Stimulated activated naive CD8-positive, alpha-beta T cell treated with anti-CD3 and anti-CD28 coated beads, Interleukin-15, amount 100 ng/mL, for 72 hours (primary cell): Measurements from ENCODE around the gene XXYLT1.

Experiments
- ATAC-seq: fragments of 150-1000 bp; cut with Tn5 transposase; 2 replicates; pipeline ENCODE4 v1.10.0; 2021; ENCODE audit warnings: mild to moderate bottlenecking, moderate library complexity
- DNase-seq, 2 donors: peaks; one replicate each; pipeline ENCODE4 v3.0.0; 2021 to 2022
- H3K27ac Mint-ChIP-seq, 2 donors: one replicate each; pipeline ENCODE4 v1.8.0; 2022; ENCODE audit warnings: mild to moderate bottlenecking in 2 of 2, mixed read lengths in 2 of 2, moderate library complexity in 2 of 2
- H3K27me3 Mint-ChIP-seq: one replicate; pipeline ENCODE4 v1.8.0; 2022; ENCODE audit warnings: mixed read lengths
- H3K4me1 Mint-ChIP-seq: one replicate; pipeline ENCODE4 v1.8.0; 2022; ENCODE audit warnings: mild to moderate bottlenecking, mixed read lengths
- H3K4me3 Mint-ChIP-seq, 2 donors: one replicate each; pipeline ENCODE4 v1.8.0; 2022; ENCODE audit warnings: mild to moderate bottlenecking in 2 of 2, mixed read lengths in 2 of 2, moderate library complexity in 1 of 2
- H3K9me3 Mint-ChIP-seq, 2 donors: one replicate each; pipeline ENCODE4 v1.8.0; 2022; ENCODE audit warnings: mixed read lengths in 2 of 2

The XXYLT1 gene

GRCh38 chr3:195155570-195156241, 115.3 kb downstream of the XXYLT1 start:
- DNase-seq (no peak), ATAC-seq (no peak)
- Mint-ChIP-seq H3K27me3 (no peaks in the 10 kb centered on the region), H3K27ac (peak overlapping the region in 1 of 2 donors; percentile 58), H3K4me3 (no peak overlapping the region), H3K9me3 (no peaks in the 10 kb centered on the region), H3K4me1 (peaks cover 48% of the 10 kb centered on the region)

- Mint-ChIP-seq H3K4me1 (peaks cover 52% of the 10 kb centered on the region), H3K27ac (peak overlapping the region; percentile 61 to 92), H3K27me3 (no peaks in the 10 kb centered on the region), H3K4me3 (peak overlapping the region in 1 of 2 donors; percentile 40), H3K9me3 (no peaks in the 10 kb centered on the region)
- ATAC-seq, result peak; percentile 66
- peak in 1 of 2 donors; percentile 19 for DNase-seq
Measured at GRCh38 chr3:195154793-195155535, 116.0 kb downstream of the XXYLT1 start.

- Mint-ChIP-seq H3K4me1 (peaks cover 56% of the 10 kb centered on the region), H3K27ac (peak overlapping the region; percentile 39 to 92), H3K4me3 (peak overlapping the region in 1 of 2 donors; percentile 40), H3K9me3 (no peaks in the 10 kb centered on the region), H3K27me3 (no peaks in the 10 kb centered on the region)
- ATAC-seq (no peak), DNase-seq (no peak)
Measured at GRCh38 chr3:195154111-195154791, 116.7 kb downstream of the XXYLT1 start.

GRCh38 chr3:195153653-195154052, 117.3 kb downstream of the XXYLT1 start:
- H3K4me1 Mint-ChIP-seq, result peaks cover 62% of the 10 kb centered on the region
- peak overlapping the region in 1 of 2 donors; percentile 36 for H3K4me3 Mint-ChIP-seq
- no peaks in the 10 kb centered on the region for H3K27me3 Mint-ChIP-seq
- DNase-seq (no peak), ATAC-seq (no peak)
- H3K9me3 Mint-ChIP-seq, result no peaks in the 10 kb centered on the region
- no peak overlapping the region for H3K27ac Mint-ChIP-seq

- DNase-seq, result no peak
- H3K4me1 Mint-ChIP-seq, result peaks cover 67% of the 10 kb centered on the region
- H3K4me3 Mint-ChIP-seq, result no peak overlapping the region
Measured at GRCh38 chr3:195153130-195153529, 117.8 kb downstream of the XXYLT1 start.

GRCh38 chr3:195151866-195152541, 119.0 kb downstream of the XXYLT1 start:
- no peak for DNase-seq

More at GRCh38 chr3:195153130-195153529, 117.8 kb downstream of the XXYLT1 start:
- Mint-ChIP-seq H3K27me3 (no peaks in the 10 kb centered on the region), H3K9me3 (no peaks in the 10 kb centered on the region), H3K27ac (no peak overlapping the region)
- ATAC-seq, result no peak

GRCh38 chr3:195151402-195151801, 119.6 kb downstream of the XXYLT1 start:
- no peaks in the 10 kb centered on the region for H3K9me3 Mint-ChIP-seq
- H3K4me3 Mint-ChIP-seq, result no peak overlapping the region
- no peak overlapping the region for H3K27ac Mint-ChIP-seq
- no peak for DNase-seq
- H3K4me1 Mint-ChIP-seq, result peaks cover 68% of the 10 kb centered on the region
- H3K27me3 Mint-ChIP-seq, result no peaks in the 10 kb centered on the region
- no peak for ATAC-seq

More at GRCh38 chr3:195151866-195152541, 119.0 kb downstream of the XXYLT1 start:
- H3K4me1 Mint-ChIP-seq, result peaks cover 68% of the 10 kb centered on the region
- H3K27me3 Mint-ChIP-seq, result no peaks in the 10 kb centered on the region
- no peaks in the 10 kb centered on the region for H3K9me3 Mint-ChIP-seq
- no peak overlapping the region for H3K27ac Mint-ChIP-seq
- H3K4me3 Mint-ChIP-seq, result no peak overlapping the region
- no peak for ATAC-seq

- Mint-ChIP-seq H3K4me3 (peak overlapping the region; percentile 60 to 66), H3K9me3 (no peaks in the 10 kb centered on the region), H3K27me3 (no peaks in the 10 kb centered on the region), H3K4me1 (peaks cover 60% of the 10 kb centered on the region), H3K27ac (peak overlapping the region; percentile 90 to 93)
- ATAC-seq (peak; percentile 67), DNase-seq (peak in 1 of 2 donors; percentile 27)
Measured at GRCh38 chr3:195150181-195151118, 120.5 kb downstream of the XXYLT1 start.

- no peak for ATAC-seq
Measured at GRCh38 chr3:195149292-195150030, 121.5 kb downstream of the XXYLT1 start.

GRCh38 chr3:195148549-195148948, 122.4 kb downstream of the XXYLT1 start:
- ATAC-seq (no peak), DNase-seq (no peak)
- Mint-ChIP-seq H3K4me3 (peak overlapping the region; percentile 83 to 85), H3K9me3 (no peaks in the 10 kb centered on the region), H3K4me1 (peaks cover 48% of the 10 kb centered on the region), H3K27me3 (no peaks in the 10 kb centered on the region), H3K27ac (peak overlapping the region in 1 of 2 donors; percentile 49)

More at GRCh38 chr3:195149292-195150030, 121.5 kb downstream of the XXYLT1 start:
- Mint-ChIP-seq H3K9me3 (no peaks in the 10 kb centered on the region), H3K27ac (no peak overlapping the region), H3K27me3 (no peaks in the 10 kb centered on the region), H3K4me1 (peaks cover 57% of the 10 kb centered on the region), H3K4me3 (peak overlapping the region in 1 of 2 donors; percentile 85)
- no peak for DNase-seq

GRCh38 chr3:195147649-195148080, 123.3 kb downstream of the XXYLT1 start:
- peak overlapping the region; percentile 83 to 85 for H3K4me3 Mint-ChIP-seq
- peak; percentile 33 to 52 for DNase-seq
- peak overlapping the region; percentile 77 to 90 for H3K27ac Mint-ChIP-seq
- ATAC-seq, result peak; percentile 90
- peaks cover 47% of the 10 kb centered on the region for H3K4me1 Mint-ChIP-seq
- H3K27me3 Mint-ChIP-seq, result no peaks in the 10 kb centered on the region
- peaks cover 0 to 4% of the 10 kb centered on the region in 2 donors for H3K9me3 Mint-ChIP-seq

- H3K4me1 Mint-ChIP-seq, result peaks cover 47% of the 10 kb centered on the region
- peaks cover 11 to 19% of the 10 kb centered on the region in 2 donors for H3K9me3 Mint-ChIP-seq
- no peaks in the 10 kb centered on the region for H3K27me3 Mint-ChIP-seq
- no peak overlapping the region for H3K27ac Mint-ChIP-seq
- DNase-seq, result no peak
- no peak overlapping the region for H3K4me3 Mint-ChIP-seq
- no peak for ATAC-seq
Measured at GRCh38 chr3:195146131-195146530, 124.8 kb downstream of the XXYLT1 start.

- H3K4me1 Mint-ChIP-seq, result peaks cover 43% of the 10 kb centered on the region
- ATAC-seq (no peak), DNase-seq (no peak)
- no peaks in the 10 kb centered on the region for H3K27me3 Mint-ChIP-seq
- H3K9me3 Mint-ChIP-seq, result peaks cover 14 to 25% of the 10 kb centered on the region in 2 donors
- no peak overlapping the region for H3K27ac Mint-ChIP-seq
- no peak overlapping the region for H3K4me3 Mint-ChIP-seq
Measured at GRCh38 chr3:195145579-195145978, 125.4 kb downstream of the XXYLT1 start.

- H3K27me3 Mint-ChIP-seq, result no peaks in the 10 kb centered on the region
- no peak overlapping the region for H3K4me3 Mint-ChIP-seq
- H3K27ac Mint-ChIP-seq, result peak overlapping the region in 1 of 2 donors; percentile 49
- DNase-seq, result no peak
- peaks cover 18 to 30% of the 10 kb centered on the region in 2 donors for H3K9me3 Mint-ChIP-seq
- ATAC-seq, result no peak
- peaks cover 19% of the 10 kb centered on the region for H3K4me1 Mint-ChIP-seq
Measured at GRCh38 chr3:195143221-195143620, 127.7 kb downstream of the XXYLT1 start.
